ENCODE measurements around the gene RBM43.

DNA sequence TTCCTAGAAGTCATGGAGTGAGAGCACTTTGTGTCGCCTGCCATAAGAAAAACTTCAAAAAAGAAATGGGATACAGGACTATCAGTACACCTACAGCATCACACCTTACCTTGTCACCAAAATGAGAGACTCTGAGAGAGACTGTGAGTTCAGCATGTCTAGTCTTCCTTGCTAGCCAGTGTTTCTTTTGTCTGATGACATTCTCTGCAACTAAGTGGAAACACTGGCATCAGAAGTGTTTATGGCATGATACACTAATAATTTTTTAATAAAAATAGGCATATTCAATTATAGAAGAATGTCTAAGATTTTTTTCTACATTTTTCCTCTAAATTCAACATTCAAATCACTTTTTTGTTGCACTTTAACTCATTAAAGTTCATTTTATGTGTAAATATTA is 9.0 kb downstream of the RBM43 start:
- TF ChIP-seq, protein P1, sequence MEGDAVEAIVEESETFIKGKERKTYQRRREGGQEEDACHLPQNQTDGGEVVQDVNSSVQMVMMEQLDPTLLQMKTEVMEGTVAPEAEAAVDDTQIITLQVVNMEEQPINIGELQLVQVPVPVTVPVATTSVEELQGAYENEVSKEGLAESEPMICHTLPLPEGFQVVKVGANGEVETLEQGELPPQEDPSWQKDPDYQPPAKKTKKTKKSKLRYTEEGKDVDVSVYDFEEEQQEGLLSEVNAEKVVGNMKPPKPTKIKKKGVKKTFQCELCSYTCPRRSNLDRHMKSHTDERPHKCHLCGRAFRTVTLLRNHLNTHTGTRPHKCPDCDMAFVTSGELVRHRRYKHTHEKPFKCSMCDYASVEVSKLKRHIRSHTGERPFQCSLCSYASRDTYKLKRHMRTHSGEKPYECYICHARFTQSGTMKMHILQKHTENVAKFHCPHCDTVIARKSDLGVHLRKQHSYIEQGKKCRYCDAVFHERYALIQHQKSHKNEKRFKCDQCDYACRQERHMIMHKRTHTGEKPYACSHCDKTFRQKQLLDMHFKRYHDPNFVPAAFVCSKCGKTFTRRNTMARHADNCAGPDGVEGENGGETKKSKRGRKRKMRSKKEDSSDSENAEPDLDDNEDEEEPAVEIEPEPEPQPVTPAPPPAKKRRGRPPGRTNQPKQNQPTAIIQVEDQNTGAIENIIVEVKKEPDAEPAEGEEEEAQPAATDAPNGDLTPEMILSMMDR (IDR thresholded peaks at IDR 0.05): no peak
- no peak for TF ChIP-seq POLR2A (IDR thresholded peaks at IDR 0.05)
